Motor neuron (in vitro differentiated cells): Measurements from ENCODE around the gene LYSMD3. TPM values are rescaled to one million over a fixed set of nuclear protein-coding genes. Genes with fewer than 3 reads are reported as not detected.

Experiments used
- ATAC-seq, 8 experiments: fragments of 200-7000 bp; cut with Tn5 transposase; replicated peaks in 6 of 8; 2 replicates each; pipeline ENCODE4 v1.8.0; 2021; ENCODE audit warnings: mild to moderate bottlenecking in 8 of 8, moderate library complexity in 8 of 8
- H3K27ac ChIP-seq, 2 donors: fragments of 250-450 bp; sonication (Bioruptor Pico); 2 replicates each; pipeline ENCODE4 v1.9.0; 2021; ENCODE audit warnings: antibody characterized with exemption in 2 of 2, mild to moderate bottlenecking in 2 of 2, moderate library complexity in 1 of 2
- H3K4me1 ChIP-seq, 2 donors: fragments of 250-450 bp; sonication (Bioruptor Pico); replicated peaks in 1 of 2; 2 replicates each; pipeline ENCODE4 v1.6.1; 2021; ENCODE audit warnings: antibody characterized with exemption in 2 of 2, mild to moderate bottlenecking in 2 of 2, moderate library complexity in 1 of 2
- H3K4me3 ChIP-seq, 5 donors: fragments of 250-450 bp; sonication (Bioruptor Pico); 2 replicates each; pipeline ENCODE4 v1.9.0; 2021; ENCODE audit warnings: antibody characterized with exemption in 5 of 5, mild to moderate bottlenecking in 5 of 5, moderate library complexity in 4 of 5
- WGBS, 10 experiments: fragments of 450-650 bp; shearing (Covaris generic); methylation state at CpG; one replicate each; pipeline ENCODE4 v1.0.0; 2022; 5-methylcytosine and 5-hydroxymethylcytosine counted together
- in situ Hi-C, 9 experiments: fragments of 400-800 bp; cut with MboI; loops; one replicate each; pipeline ENCODE4 v1.15.0; 2021; ENCODE audit warnings: low sequenced_read_pairs in 9 of 9, low pct_unique_long_range_greater_than_20kb in 2 of 9; ENCODE audit not compliant: unreplicated experiment in 9 of 9
- total RNA-seq, 8 experiments: library from RNA; unstranded; fragments of 300-600 nt; gene quantifications; 2 replicates each; pipeline versions ENCODE4 v1.2.3 to v1.2.4, GENCODE V29; 2022

The LYSMD3 gene
- total RNA-seq, 8 experiments from 2014 or later: 8.0 to 20.3 (median 12.6) TPM

GRCh38 chr5:90495146-90495545 lies 34.2 kb downstream of the LYSMD3 start:
- Histone ChIP-seq H3K4me1 (no peaks in the 10 kb centered on the region), H3K27ac (no peak overlapping the region), H3K4me3 (no peak overlapping the region)
- WGBS, 10 experiments: 86 to 100% (median 89%) methylated on average over 1 of the region's 1 CpG; no CpG with 5 or more reads in 5 of the 10 experiments
- in situ Hi-C loops: no loop called here
- ATAC-seq: no peak

DNA sequence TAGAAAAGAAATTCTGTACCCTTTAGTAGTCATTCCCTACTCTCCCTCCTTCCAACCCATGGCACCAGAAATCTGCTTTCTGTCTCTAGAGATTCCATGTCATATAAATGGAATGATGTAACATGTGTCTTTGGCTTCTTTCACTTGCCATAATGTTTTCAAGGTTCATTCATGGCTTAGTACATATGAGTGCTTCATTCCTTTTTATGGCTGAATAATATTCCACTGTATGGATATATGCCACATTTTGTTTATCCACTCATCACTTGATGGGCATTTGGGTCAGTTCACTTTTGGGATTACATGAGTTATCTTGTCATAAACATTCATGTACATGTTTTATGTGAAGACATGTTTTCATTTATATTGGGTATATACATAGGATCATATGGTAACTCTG lies 35.3 kb downstream of the LYSMD3 start:
- Histone ChIP-seq H3K4me3 (no peak overlapping the region), H3K27ac (no peak overlapping the region), H3K4me1 (no peaks in the 10 kb centered on the region)
- in situ Hi-C loops: no loop called here
- no peak for ATAC-seq

DNA sequence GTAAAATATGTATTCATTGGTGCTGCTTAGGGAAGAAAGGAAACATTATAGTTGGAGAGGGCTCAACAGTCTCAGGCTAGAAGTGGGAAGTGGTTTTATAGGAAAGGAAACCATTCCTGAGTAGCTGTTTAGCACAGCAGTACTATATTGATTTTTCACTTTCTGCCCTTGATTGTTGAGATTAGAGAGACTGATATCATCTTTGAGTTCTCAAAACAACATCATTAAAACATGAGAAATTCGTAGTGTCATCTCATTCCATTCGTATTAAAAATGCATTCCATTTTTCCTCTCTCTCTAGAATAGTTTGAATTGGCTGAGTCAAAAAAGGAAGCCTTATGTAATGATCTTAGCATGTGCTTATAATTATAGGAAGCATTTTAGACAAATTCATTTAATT lies 40.6 kb downstream of the LYSMD3 start:
- ATAC-seq: no peak
- no peaks in the 10 kb centered on the region for H3K4me1 ChIP-seq
- in situ Hi-C loops: no loop called here
- WGBS, 10 experiments: 0 to 100% (median 96%) methylated on average over 1 to 2 of the region's 2 CpGs
- no peak overlapping the region for H3K4me3 ChIP-seq
- no peak overlapping the region for H3K27ac ChIP-seq

GRCh38 chr5:90484540-90484939 lies 44.8 kb downstream of the LYSMD3 start:
- in situ Hi-C loops: no loop called here
- Histone ChIP-seq H3K4me3 (no peak overlapping the region), H3K27ac (no peak overlapping the region), H3K4me1 (no peaks in the 10 kb centered on the region)
- 58 to 92% (median 82%) methylated on average over 1 to 3 of the region's 3 CpGs; no CpG with 5 or more reads in 2 of the 10 experiments for WGBS, 10 experiments
- ATAC-seq: no peak

GRCh38 chr5:90483206-90483605 lies 46.2 kb downstream of the LYSMD3 start:
- Histone ChIP-seq H3K4me1 (no peaks in the 10 kb centered on the region), H3K27ac (no peak overlapping the region), H3K4me3 (no peak overlapping the region)
- in situ Hi-C loops: no loop called here
- 82 to 100% (median 95%) methylated on average over 2 to 8 of the region's 8 CpGs; no CpG with 5 or more reads in 1 of the 10 experiments for WGBS, 10 experiments
- no peak for ATAC-seq

DNA sequence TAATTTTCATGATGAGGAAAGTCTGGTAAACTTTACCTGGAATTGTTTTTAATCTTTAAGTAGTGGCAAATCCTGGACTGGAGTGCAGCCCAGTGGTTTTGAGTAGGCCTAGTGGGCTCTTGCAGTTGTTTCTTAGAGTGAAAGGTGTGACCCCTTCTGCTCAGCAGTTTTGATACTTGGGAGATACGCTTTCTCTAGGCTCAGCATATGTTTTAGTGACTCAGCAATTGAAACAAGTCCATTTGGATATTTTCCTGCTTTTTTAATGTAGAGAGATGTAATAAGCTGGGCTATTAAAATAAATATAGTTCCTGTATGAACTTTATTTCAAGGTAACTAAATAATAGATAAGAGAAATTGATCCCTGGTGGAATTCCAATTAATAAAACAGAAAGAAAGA lies 48.7 kb downstream of the LYSMD3 start:
- in situ Hi-C loops: no loop called here
- peak in 1 of 8 experiments; percentile 19 for ATAC-seq
- Histone ChIP-seq H3K4me1 (peaks cover 2% of the 10 kb centered on the region in 2 donors), H3K27ac (no peak overlapping the region), H3K4me3 (no peak overlapping the region)
- whole genome bisulfite sequencing, 10 experiments: 43 to 100% (median 94%) methylated on average over 1 of the region's 1 CpG; no CpG with 5 or more reads in 4 of the 10 experiments

GRCh38 chr5:90479611-90480385 lies 49.6 kb downstream of the LYSMD3 start:
- in situ Hi-C loops: no loop called here

GRCh38 chr5:90477621-90478215 lies 51.7 kb downstream of the LYSMD3 start:
- no peak for ATAC-seq
- peaks cover 5 to 6% of the 10 kb centered on the region in 2 donors for H3K4me1 ChIP-seq
- no peak overlapping the region for H3K4me3 ChIP-seq
- WGBS, 10 experiments: 40 to 97% (median 71%) methylated on average over 2 to 8 of the region's 8 CpGs
- in situ Hi-C loops: no loop called here
- H3K27ac ChIP-seq: no peak overlapping the region

More at GRCh38 chr5:90479611-90480385, 49.6 kb downstream of the LYSMD3 start:
- peaks cover 5 to 6% of the 10 kb centered on the region in 2 donors for H3K4me1 ChIP-seq
- H3K27ac ChIP-seq: no peak overlapping the region
- no peak for ATAC-seq
- no peak overlapping the region for H3K4me3 ChIP-seq

DNA sequence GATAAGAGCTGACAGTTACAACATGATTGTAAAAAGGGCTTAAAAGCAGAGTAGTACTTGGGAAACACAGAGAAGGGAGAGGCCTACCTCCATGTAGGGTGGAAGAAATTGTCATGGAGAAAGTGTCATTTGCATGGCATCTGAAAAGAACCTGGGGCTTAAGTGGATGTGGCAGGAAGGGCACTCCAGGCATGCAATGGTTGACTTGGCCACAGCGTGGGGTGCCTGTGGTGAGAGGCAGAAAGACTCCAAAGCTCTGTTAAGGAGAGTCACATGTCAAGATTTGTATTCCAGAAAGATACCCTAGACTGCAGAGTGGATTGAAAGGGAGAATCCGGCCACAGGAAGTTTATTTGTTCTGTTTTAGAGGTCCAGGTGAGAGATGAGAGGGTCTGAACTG lies 52.3 kb downstream of the LYSMD3 start:
- Histone ChIP-seq H3K27ac (no peak overlapping the region), H3K4me3 (no peak overlapping the region), H3K4me1 (peaks cover 5 to 10% of the 10 kb centered on the region in 2 donors)
- WGBS, 10 experiments: 14 to 69% (median 60%) methylated on average over 1 to 2 of the region's 2 CpGs; no CpG with 5 or more reads in 3 of the 10 experiments
- no peak for ATAC-seq
- in situ Hi-C loops: no loop called here

GRCh38 chr5:90476391-90476790 lies 53.0 kb downstream of the LYSMD3 start:
- in situ Hi-C loops: no loop called here
- H3K4me1 ChIP-seq: peaks cover 7 to 16% of the 10 kb centered on the region in 2 donors
- H3K27ac ChIP-seq: no peak overlapping the region
- WGBS, 10 experiments: 29 to 100% (median 67%) methylated on average over 1 to 3 of the region's 3 CpGs
- ATAC-seq: no peak
- H3K4me3 ChIP-seq: no peak overlapping the region

DNA sequence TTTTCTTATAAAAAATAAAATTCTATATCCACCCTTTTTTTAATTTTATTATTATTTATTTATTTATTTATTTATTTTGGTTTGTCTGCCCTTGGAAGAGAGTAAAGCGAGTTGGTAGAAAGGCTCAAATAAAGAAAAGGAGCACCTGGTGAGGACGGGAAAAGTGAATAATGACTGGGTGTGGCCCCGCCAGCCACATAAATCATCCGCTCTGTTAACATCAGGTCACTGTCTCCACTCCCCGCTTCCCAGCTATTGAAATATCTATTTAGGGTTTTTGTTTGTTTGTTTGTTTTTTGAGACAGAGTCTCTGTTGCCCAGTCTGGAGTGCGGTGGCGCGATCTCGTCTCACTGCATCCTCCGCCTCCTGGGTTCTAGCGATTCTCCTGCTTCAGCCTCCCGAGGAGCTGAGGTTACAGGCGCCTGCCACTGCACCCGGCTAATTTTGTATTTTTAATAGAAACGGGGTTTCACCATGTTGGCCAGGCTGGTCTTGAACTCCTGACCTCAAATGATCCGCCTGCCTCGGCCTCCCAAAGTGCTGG lies 53.9 kb downstream of the LYSMD3 start:
- in situ Hi-C loops: no loop called here
- WGBS, 10 experiments: 6 to 78% (median 34%) methylated on average over 2 to 13 of the region's 17 CpGs; no CpG with 5 or more reads in 1 of the 10 experiments

GRCh38 chr5:90474235-90475107 lies 54.9 kb downstream of the LYSMD3 start, which contains the start of the genes MBLAC2 and POLR3G:
MBLAC2 (minus strand) TSS chr5:90474771; CDS start chr5:90474292, 479 bp downstream.
POLR3G (plus strand) TSS chr5:90474864; CDS start chr5:90485568, 10,704 bp downstream.
- Histone ChIP-seq H3K4me3 (peak within 1 kb of the TSS; percentile 55 to 87 (median 64)), H3K27ac (peak within 1 kb of the TSS; percentile 67 to 81), H3K4me1 (peaks cover 7 to 21% of the 10 kb centered on the region in 2 donors)
- in situ Hi-C loops: loop anchor here in 1 of 9 experiments (25.0 kb wide), 1 partner anchor 138 kb away; no protein-coding TSS in a partner anchor
- 0 to 20% (median 0%) methylated on average over 1 to 9 of the region's 73 CpGs; no CpG with 5 or more reads in 5 of the 10 experiments for WGBS, 10 experiments
- peak; percentile 78 to 87 (median 85) for ATAC-seq

More for the DNA sequence above, 53.9 kb downstream of the LYSMD3 start:
- peak overlapping the region; percentile 55 to 87 (median 64) for H3K4me3 ChIP-seq
- H3K27ac ChIP-seq: no peak overlapping the region
- H3K4me1 ChIP-seq: peaks cover 7 to 21% of the 10 kb centered on the region in 2 donors
- no peak for ATAC-seq
